ENCODE measurements around the gene KASH5. TPM values are rescaled to one million over a fixed set of nuclear protein-coding genes. Genes with fewer than 3 reads are reported as not detected.
A peak's percentile ranks its signal among the peaks of the same experiment; 100 is the strongest.

The KASH5 gene
- total and polyA plus RNA-seq, 2 of the 8 experiments (the other 6 are each of a cell fraction or from before 2014, with no cell fraction given) = 0.05 to 0.19 TPM

GRCh38 chr19:49433240-49433901 is 45.3 kb downstream of the KASH5 start:
- Histone ChIP-seq H3K36me3 (ENCODE audit: control insufficient read depth in 2 of 4, insufficient read depth in 4 of 4, low read length in 3 of 4) (no peaks in the 10 kb centered on the region), H2BK15ac (ENCODE audit: low read length) (no peak overlapping the region), H3K56ac (replicated peaks; ENCODE audit: insufficient read length, low read depth, low read length) (no peak overlapping the region), H2BK120ac (replicated peaks; ENCODE audit: low read depth, low read length) (no peak overlapping the region), H3K4me1 (replicated peaks in 1 of 4; ENCODE audit: control insufficient read depth in 3 of 4, insufficient read depth in 4 of 4, low read length in 3 of 4) (peaks cover 0 to 23% (median 18%) of the 10 kb centered on the region in 4 experiments; a peak in 5 of 7 replicates), H3K27ac (ENCODE audit: low read depth, low read length) (no peak overlapping the region), H3K27me3 (replicated peaks in 1 of 4; ENCODE audit: control insufficient read depth in 3 of 4, extremely low read depth in 1 of 4, insufficient read depth in 3 of 4, low read length in 3 of 4) (peaks cover 12 to 45% (median 35%) of the 10 kb centered on the region in 4 experiments; a peak in 6 of 7 replicates), H3K4ac (replicated peaks; ENCODE audit: insufficient read length, low read depth, low read length) (no peak overlapping the region), H2AFZ (ENCODE audit: low read length) (no peak overlapping the region), H2BK12ac (ENCODE audit: low read depth, low read length) (0 out of 2 replicates have a peak overlapping the region, but pooled peaks have one; percentile 39), H2AK5ac (ENCODE audit: low read depth, low read length) (0 out of 2 replicates have a peak overlapping the region, but pooled peaks have one; percentile 7), H4K8ac (ENCODE audit: extremely low read depth, insufficient read depth, low read length) (no peak overlapping the region), H3K4me2 (ENCODE audit: insufficient read depth in 1 of 2, low read depth in 2 of 2, low read length in 2 of 2) (peak overlapping the region; percentile 77 to 89; a peak in 2 of 4 replicates), H3K4me3 (ENCODE audit: extremely low read depth in 1 of 4, insufficient read depth in 2 of 4, low read depth in 3 of 4, low read length in 4 of 4) (peak overlapping the region in 1 of 4 experiments; percentile 63; a peak in 4 of 8 replicates), H3K79me1 (ENCODE audit: low read depth, low read length) (no peaks in the 10 kb centered on the region), H3K23ac (ENCODE audit: insufficient read length) (no peak overlapping the region), H3K18ac (ENCODE audit: extremely low read depth, low read length) (no peak overlapping the region), H3K14ac (ENCODE audit: insufficient read length) (no peak overlapping the region), H4K5ac (ENCODE audit: insufficient read length, low read depth, low read length) (no peak overlapping the region), H4K20me1 (replicated peaks in 1 of 2; ENCODE audit: control insufficient read depth in 1 of 2, insufficient read depth in 2 of 2, low read length in 2 of 2) (no peaks in the 10 kb centered on the region), H3K9me3 (ENCODE audit: insufficient read depth in 2 of 2, low read depth in 1 of 2, low read length in 1 of 2) (peaks cover 0 to 2% of the 10 kb centered on the region in 2 experiments; a peak in 1 of 4 replicates), H3K23me2 (ENCODE audit: low read depth, low read length) (peaks cover 13% of the 10 kb centered on the region; the same call in 1 of the 2 replicates), H2BK20ac (ENCODE audit: low read length) (peak overlapping the region; percentile 13; the same call in 1 of the 2 replicates), H2BK5ac (ENCODE audit: low read depth, low read length) (no peak overlapping the region), H4K91ac (replicated peaks; ENCODE audit: insufficient read length, low read length) (no peak overlapping the region), H3K79me2 (ENCODE audit: control insufficient read depth in 1 of 2, insufficient read depth in 2 of 2, low read length in 2 of 2) (no peaks in the 10 kb centered on the region), H3K9ac (replicated peaks in 1 of 4; ENCODE audit: extremely low read depth in 1 of 4, low read depth in 3 of 4, low read length in 3 of 4) (no peak overlapping the region)
- WGBS, 2 experiments (ENCODE audit: extremely low coverage in 1 of 2, insufficient coverage in 1 of 2, insufficient read length in 1 of 2, insufficient replicate concordance in 2 of 2, low coverage in 1 of 2, low lambda C conversion rate in 2 of 2, missing lambda C conversion rate in 1 of 2) = 79% methylated on average over 31 of the region's 31 CpGs; no CpG with 5 or more reads in 1 of the 2 experiments
- no peak for DNase-seq (ENCODE audit: low read depth in 1 of 2, low spot score in 2 of 2)
- POLR2A ChIA-PET (ENCODE audit: partially characterized antibody) = interaction anchor here (0.7 to 2.2 kb wide), 4 partner anchors 9 to 42 kb away, joined by 3 to 6 read pairs (median 4); partner anchors contain the start of genes ALDH16A1 and SLC17A7
- FAIRE-seq = no peak
- CTCF ChIA-PET (ENCODE audit: partially characterized antibody) = interaction anchor here (0.6 to 4.7 kb wide), 4 partner anchors 9 to 43 kb away, joined by 3 to 38 read pairs (median 20); partner anchors contain the start of genes GFY and PTH2
- TF ChIP-seq SP1 (IDR thresholded peaks at IDR 0.05; ENCODE audit: low read depth, low read length) = no peak
